GM18867 (cell line): Measurements from ENCODE around the gene GRM8.

Experiments
- ATAC-seq: cut with Tn5 transposase; IDR thresholded peaks from one replicate; pipeline ENCODE4 v1.9.1; 2021; ENCODE audit warnings: mild to moderate bottlenecking, moderate library complexity; ENCODE audit not compliant: unreplicated experiment

Gene GRM8

DNA sequence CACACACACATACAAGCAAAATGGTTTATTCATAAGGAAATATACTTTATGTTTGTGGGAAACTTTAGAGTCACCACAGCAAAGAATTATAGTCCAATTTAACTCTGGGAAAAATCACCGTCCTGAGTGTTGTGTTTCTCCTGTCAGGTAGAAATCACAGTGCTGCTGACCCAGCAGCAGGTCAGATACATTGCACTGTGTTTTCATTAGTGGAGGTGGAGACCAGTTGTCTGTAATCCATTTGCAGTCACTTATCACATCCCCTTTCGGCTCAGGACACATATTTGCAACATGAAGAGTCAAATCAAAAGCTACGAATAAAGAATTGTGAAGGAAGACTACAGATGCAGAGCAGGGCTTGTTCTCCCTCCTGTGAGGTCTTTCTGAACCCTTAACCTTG lies 799.6 kb downstream of the GRM8 start:
- ATAC-seq: no peak

DNA sequence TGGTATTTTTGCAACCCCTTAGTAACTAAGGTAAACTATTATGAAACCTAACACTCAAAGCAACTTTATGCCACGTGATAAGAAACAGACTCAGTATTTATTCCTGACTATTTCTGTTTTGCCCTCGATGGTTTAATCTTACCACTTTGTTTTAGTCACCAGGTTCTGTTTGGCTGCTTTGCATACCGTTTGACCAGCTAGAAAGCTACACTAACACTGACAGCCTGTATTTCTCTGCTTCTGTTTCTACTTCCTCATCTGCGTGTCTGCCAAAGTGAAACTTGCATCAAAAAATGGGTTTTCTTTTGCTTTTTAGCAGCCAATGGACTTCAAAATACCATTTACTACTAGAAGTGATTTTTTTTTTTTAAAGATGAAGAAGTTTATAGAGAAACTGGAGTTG lies 802.5 kb downstream of the GRM8 start:
- ATAC-seq: peak; percentile 94

DNA sequence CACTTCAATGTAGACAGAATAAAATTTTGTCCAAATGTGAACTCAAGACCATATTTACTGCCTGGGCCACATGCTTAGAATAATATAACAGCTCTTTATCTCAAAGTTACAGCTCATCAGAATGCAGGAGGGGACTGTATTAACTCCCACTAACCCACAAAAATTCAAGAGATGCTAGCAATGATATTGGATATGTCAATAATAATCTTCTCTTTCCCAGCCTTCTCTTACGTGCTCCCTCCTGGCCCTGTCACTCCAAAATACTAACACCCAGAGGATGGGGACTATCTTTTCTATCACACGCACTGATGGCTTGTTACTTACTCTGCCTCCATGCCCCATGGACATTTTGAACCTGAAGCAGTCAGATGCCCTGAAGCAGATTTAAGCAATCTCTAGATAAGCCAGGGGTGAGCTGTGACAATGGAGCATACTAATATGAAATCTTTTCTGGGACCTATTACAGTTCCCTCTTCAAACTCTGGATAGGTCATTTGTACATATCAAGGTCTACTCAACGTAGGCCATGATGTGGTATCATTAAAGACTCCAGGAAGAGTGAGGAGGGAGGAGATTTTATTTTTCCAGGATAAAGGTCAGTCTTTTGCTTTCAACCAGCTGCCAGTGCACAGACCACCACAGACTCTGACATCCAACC lies 803.0 kb downstream of the GRM8 start:
- peak; percentile 3 for ATAC-seq

DNA sequence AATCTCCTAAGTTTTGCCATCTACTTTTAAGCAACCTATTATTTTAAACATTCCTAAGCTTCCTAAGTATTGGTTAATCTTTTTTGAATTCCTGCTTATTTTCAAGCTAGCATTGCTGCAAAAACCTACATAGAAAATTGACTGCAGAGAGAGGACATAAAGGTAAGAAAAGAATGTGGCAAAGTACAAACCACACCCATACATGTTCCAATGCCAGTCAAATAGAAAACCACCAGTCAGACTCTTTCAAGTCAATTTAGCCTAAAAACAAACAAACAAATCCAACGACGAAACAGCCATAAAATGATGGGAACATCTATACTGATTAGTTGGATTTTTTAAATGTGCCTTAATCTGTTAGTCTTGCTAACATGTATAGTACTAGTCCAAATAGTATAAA lies 804.8 kb downstream of the GRM8 start:
- no peak for ATAC-seq

DNA sequence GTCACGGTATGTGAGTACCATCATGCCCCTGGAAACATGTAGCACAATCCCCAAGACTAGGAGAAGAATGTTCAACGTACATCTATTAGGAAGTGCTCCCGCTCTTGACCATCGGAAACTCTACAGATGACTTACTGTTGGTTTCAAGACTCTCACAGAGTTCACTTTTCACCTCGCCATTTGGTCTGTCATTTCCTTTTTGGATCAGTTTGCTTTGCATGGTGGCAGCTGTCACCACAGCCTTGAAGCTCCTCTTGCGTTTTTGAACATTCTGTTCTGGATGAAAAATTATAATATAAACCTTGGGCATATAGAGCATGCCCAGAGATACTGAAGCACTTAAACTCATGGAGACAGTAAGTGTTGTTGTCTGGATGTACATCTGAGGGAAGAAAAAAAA lies 806.8 kb downstream of the GRM8 start:
- ATAC-seq: peak; percentile 38

DNA sequence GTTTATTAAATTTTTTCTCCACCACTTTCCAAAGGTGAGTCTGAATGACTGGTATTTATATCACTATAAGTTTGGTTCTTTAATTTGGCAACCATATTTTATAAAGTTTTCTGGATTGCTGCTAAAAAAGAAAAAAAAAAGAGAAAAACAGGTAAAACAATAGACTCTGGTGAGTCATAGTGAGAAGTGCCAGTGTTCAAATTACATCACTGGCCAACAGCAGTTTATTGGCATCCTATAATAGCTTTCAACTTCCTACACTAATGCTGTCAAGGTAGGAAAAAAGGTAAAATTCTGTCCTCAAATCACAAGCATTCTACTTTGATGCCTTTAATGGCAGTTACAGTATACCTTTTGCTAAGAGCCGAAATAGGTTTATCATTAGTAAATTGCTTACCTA lies 808.8 kb downstream of the GRM8 start:
- ATAC-seq: no peak

DNA sequence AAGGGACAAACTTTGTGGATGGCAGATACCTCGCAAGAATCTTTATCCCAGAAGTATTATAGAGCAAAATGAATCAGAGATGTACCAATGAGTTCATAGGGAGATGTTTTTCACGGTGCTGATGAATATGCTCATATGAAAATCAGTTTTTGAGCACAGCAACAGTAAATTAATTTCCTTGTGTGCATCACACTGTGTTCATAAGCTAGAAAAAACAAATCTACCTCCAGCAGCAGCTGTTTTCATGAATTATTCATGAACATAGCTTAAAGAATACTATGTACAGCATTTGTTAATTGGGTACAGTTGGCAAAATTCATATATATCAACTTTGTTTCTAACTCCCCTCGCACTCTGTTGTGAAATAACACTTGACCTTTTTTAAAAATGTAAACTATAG lies 809.8 kb downstream of the GRM8 start:
- no peak for ATAC-seq

DNA sequence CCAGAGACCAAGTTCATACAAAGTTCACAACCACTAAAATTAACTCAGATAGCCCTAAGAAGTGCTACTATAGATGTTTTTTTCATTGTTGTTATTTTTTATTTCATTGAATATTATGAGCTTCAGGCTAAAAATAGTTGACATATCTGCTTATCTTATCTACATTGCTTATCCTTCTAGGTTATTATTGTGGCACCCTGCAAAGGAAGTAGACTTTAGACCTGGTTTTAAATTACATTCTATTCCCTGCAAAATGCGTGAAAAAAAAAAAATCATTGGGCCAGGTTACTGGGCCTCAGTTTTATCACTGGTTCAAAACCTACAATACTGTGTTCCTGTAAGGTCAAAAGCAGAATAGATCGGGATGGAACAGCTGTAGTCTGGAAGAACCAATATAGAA lies 811.0 kb downstream of the GRM8 start:
- no peak for ATAC-seq

DNA sequence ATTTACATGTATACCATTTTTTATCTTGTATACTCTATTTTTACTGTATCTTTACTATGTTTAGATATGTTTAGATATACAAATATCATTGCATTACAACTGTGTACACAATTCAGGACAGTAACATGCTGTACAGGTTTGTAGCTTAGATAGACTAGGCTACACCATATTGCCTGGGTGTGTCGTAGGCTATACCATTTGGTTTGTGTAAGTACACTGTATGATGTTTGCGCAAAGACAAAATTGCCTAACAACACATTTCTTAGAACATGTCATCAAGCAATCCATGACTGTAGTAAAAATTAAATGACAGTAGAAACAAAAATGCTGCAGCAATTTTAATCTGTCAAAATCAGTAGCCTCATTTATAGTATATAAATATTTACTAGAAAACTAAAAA lies 812.2 kb downstream of the GRM8 start:
- no peak for ATAC-seq

DNA sequence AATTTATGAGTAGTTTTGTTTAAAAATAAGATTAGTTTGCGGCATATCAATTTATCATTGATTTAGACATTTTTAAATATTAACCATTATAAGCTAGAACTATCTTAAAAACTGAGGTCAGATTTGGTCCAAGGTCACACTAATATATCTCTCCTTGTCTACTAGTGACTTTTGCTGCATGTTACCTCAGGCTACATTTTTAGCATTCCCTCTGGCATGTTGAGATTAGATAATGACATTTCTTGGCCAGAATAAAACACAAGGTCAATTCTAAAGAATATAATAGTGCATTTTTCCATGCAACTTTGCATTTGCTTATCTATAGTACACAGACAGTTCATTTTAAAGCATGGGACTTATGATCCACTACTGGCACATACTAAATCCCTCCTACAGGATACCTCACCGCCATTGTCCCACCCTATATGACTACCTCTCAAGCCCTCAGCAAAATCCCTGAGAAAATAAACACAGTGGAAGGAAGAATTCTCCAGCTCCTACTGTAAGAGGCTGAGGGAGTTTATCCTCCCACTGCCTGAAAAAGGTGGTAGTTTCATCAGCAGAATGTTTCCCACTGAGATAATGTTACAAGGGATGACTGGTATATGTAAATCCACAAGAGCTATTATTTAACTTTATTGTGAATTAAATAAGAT lies 816.4 kb downstream of the GRM8 start:
- no peak for ATAC-seq

DNA sequence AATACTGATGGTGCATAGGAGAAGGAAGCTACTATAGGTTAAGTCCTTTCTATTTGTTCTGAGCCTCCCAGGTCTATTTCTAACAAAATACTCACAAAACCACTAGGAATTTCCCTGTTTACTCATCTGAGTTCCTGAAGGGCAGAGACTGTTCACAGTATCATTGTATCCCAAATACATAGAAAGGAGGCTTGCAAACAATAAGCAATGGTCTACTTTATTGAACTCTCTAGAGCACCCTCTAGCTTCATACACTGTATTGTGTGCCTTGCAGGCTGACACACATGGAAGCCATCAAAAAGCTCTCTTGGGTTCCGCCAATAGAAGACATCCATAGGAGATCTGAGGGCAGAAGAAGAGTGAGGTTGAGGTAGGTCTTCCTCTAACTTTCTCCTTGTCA lies 826.1 kb downstream of the GRM8 start:
- ATAC-seq: no peak

DNA sequence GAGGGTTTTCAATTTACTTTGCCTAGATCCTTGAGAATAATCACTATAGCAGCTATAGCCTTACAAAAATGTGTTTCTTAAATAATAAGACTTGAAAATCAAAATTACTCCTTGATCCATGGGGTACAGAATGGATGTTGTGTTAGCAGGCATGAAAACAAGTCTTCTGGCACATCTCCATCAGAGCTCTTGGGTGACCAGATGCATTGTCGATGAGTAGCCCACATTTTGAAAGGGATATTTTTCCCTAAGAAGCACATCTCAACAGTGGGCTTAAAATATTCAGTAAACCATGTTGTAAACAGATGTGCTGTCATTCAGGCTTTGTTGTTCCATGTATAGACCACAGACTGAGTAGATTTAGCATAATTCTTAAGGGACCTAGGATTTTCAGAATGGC lies 827.8 kb downstream of the GRM8 start:
- no peak for ATAC-seq

DNA sequence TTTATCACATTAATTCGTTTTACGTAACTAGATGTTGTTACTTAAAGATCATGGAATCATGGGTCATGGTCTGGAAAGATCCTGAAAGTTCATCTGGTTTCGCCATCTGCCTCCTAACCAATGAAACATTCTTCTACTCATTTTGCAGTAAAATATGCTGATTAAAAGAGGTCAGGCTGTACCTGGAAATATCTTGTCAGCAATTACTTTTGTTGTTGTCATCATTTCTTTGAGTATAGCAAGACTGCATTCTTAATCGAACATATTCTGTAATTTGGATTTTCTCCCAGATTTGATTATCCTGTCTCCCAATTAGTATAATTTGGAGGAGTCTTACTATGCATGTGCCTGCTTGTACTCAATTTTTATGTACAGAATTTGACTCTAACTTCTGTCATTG lies 833.7 kb downstream of the GRM8 start:
- no peak for ATAC-seq

DNA sequence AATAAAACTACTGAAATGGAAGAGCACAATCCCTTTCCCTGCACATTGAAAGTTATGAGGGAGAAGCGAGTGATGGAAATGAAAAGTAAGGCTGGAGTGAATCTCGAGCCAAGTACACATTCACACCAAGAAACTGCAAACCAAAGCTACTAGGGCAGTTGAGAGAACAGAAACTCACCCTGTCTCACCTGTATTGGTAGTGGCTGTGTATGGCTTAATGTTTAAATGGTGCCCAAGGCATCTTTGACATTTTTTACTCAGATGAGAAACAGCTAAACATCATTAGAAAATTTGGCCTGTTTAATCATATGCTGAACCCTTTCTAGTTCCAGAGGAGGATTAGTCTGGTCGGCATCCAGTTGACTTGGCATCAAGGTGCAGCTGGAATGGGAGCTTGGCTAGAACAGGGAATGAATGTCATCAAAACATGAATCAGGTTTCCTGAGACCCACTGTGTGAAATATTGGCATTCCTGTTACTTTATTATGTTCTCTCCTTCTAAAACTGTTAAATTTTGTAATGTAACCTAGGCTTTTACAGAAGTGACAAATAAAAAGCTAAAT lies 840.8 kb downstream of the GRM8 start:
- ATAC-seq: peak; percentile 81

DNA sequence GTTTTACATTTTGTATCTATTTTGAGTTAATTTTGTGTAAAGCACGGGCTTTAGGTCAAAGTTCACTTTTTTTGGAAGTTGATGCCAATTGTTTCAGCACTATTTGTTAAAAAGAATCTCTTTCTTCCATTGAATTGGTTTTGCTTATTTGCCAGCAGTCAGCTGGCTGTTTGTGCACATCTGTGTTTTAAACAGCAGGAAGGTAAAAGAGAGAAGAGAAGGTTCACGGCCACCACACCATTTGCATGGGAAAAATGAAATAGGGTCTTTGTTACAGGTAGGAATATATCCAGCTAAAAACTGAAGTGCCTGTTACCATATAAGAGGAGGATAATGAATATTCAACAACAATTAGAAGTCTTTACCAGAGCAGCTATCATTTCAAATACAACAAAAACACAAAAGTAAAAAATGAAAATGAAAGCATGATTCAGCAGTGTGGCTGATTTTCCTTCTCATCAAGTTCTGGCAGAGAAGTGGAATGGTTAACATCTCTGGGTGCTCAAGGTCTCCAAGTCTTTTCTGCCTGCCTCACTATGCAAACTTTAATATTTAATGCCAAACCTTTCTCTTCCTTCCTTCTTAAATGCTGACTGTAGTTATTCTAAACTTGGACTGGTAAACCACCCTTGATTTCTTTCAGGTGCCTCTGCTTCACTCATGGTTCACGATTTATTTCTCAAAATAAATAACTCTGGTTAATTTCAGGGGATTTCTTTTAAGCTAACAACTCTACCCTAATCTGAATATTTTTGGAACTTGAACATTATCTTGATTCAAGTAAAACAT lies 841.5 kb downstream of the GRM8 start:
- ATAC-seq: peak; percentile 73

DNA sequence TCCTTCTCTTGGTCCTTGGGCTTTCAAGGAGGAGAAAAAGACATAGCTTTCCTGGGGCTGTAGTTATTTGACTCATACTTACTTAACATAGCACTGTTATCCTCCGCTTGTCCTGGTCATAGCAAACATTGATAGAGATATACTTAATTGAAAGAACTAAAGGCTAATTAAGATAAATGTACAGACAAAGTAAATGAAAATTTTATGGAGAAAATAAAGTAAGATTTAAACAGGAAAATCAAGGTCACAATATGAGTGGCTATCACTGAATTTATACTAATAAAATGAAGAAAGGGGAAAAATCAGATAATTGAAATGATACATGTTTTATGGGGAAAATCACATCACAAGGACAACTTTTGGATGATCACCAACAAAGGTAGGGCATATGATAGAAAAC lies 849.7 kb downstream of the GRM8 start:
- ATAC-seq: no peak

DNA sequence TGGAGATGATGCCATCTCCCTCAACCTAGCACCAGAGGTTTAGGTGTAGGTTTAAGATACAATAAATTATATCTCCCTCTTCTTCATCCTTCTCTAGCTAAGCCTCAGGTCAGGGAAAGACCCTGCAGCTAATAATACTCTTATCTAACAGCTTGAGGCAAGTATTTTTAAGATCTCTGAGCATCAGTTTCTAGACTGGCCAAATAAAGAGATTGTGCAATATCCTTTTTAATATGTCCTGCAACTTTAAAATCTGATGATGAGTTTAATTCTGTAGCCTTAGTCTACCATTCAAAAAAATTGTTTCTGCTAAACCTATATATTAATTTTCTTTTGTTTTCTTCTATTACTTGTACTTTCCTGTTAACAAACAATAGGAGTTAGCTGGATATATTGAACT lies 850.8 kb downstream of the GRM8 start:
- no peak for ATAC-seq

DNA sequence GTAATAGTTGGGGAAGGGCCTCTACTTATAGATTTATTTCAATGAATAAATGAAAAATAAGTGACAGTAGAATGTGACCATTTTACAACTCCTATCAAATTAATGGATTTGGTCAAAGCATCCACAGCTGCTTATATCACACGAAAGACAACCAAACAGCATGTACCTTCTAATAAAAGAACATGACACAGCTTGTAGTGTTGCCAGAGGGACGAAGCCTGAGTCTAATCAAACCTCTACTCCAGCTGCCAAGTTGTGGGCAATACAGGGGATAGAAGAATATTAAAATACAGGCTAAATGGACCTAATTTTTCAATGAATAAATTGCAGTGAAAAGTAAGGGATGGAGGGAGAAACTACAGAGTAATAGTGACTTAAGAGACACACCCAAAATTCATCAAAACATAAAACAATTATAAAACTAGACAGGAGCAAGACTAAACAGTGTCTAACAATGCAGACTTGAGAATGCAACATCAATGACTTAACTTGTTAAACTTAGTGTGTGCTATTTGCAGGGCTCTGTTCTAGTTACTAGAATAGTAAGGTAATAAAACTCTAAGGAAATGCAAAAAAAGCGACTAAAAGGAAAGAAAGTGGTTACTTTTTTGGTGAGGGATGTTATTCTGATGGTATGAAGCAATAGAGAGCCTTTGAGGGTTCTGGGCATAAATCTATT lies 853.8 kb downstream of the GRM8 start:
- no peak for ATAC-seq

DNA sequence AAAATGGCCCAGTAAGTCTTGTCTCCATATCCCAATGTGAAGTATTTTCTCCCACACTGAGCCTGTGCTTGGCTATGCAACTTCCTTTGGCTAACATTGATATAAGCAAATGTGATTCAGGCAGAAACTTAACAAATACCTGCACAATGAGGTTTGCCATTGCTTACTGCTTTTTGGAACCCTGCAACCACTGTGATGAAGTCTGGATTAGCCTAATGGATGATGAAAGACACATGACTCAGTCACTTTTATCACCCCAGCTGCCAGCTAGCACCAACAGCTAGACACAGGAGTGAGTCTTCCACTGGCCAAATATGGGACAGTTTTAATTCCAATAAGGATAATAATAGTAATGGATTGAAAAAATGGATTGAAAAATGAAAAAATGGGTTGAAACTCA lies 854.5 kb downstream of the GRM8 start:
- ATAC-seq: no peak

DNA sequence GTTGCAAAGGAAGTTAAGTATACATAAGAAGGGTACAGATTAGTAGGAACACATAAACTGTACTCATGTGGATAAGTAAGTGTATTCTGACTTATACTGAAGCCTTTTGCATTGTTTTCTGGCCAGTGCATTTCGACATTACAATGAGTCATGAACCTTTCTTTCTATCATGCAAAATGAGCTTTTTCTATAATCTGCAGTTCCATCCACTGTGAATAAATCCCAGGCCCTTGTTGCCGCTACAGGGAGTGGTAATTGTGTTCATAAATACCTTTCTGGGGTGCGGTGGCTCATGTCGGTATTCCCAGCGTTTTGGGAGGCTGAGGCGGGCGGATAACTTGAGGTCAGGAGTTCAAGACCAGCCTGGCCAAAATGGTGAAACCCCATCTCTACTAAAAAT lies 858.3 kb downstream of the GRM8 start:
- no peak for ATAC-seq
